ENCODE results near the gene ADAP1. TPM values are rescaled to one million over a fixed set of nuclear protein-coding genes. Genes with fewer than 3 reads are reported as not detected.
"Not testable (repeated sequence)": the region's sequence is repeated elsewhere in the genome, so short reads cannot be mapped to it uniquely, and the experiment has no call there.

The ADAP1 gene
- polyA plus RNA-seq, 1 experiment = 5.1 TPM

- no peak for DNase-seq (ENCODE audit: low read depth)
Measured at GRCh38 chr7:875051-875450, 79.4 kb downstream of the ADAP1 start.

DNA sequence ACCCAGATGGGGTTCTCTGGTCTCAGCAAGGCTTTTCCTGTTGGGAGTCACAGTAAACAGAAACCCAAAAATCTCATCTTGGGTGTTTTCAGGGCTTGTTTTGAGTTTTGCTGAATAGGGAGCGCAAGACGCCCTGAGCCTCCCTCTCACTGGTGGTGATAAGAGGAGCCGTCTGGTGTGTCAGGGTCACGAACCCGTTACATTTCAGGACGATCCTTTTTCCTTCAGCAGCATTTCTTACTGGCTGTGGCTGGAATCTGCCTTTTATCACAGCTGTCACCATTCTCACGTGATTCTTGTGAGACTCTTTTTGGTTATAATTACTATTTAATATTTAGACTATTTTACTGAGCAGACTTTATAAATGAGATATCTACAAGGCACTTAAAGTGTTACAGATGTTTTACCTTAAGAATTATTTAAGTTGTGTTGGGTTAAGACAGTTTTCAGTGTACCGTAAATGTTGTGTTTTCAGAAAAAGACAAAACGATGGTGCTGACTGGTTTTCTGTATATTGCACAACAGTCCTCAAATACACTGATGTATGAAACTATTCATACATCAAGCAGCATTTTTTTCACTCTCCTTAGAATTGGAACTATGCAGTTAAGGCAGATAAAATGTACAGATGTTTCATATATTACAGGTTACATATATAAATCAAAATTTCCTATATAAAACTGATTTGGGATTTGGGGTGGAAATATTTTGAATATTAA lies 80.3 kb downstream of the ADAP1 start:
- H3K36me3 ChIP-seq (ENCODE audit: control insufficient read depth, insufficient read depth, low read length) = peaks cover 10% of the 10 kb centered on the region
- H3K27me3 ChIP-seq (ENCODE audit: control insufficient read depth, insufficient read depth, low read length) = no peaks in the 10 kb centered on the region
- ChIA-PET CTCF (interaction anchor here (0.6 to 5.6 kb wide), 18 partner anchors 10 to 587 kb away, joined by 3 to 80 read pairs (median 6); no protein-coding TSS in a partner anchor), POLR2A (interaction anchor here (0.6 kb wide), 1 partner anchor 260 kb away, joined by 4 read pairs; no protein-coding TSS in a partner anchor)
- TF ChIP-seq, protein P1, sequence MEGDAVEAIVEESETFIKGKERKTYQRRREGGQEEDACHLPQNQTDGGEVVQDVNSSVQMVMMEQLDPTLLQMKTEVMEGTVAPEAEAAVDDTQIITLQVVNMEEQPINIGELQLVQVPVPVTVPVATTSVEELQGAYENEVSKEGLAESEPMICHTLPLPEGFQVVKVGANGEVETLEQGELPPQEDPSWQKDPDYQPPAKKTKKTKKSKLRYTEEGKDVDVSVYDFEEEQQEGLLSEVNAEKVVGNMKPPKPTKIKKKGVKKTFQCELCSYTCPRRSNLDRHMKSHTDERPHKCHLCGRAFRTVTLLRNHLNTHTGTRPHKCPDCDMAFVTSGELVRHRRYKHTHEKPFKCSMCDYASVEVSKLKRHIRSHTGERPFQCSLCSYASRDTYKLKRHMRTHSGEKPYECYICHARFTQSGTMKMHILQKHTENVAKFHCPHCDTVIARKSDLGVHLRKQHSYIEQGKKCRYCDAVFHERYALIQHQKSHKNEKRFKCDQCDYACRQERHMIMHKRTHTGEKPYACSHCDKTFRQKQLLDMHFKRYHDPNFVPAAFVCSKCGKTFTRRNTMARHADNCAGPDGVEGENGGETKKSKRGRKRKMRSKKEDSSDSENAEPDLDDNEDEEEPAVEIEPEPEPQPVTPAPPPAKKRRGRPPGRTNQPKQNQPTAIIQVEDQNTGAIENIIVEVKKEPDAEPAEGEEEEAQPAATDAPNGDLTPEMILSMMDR (IDR thresholded peaks at IDR 0.05; ENCODE audit: insufficient read depth, low read depth, low read length) = no peak
- H3K4me3 ChIP-seq (ENCODE audit: low read depth, low read length) = no peak overlapping the region
- DNase-seq (ENCODE audit: low read depth) = no peak

More at GRCh38 chr7:875051-875450, 79.4 kb downstream of the ADAP1 start:
- TF ChIP-seq, protein P1 (IDR thresholded peaks at IDR 0.05; ENCODE audit: insufficient read depth, low read depth, low read length) = no peak
- H3K36me3 ChIP-seq (ENCODE audit: control insufficient read depth, insufficient read depth, low read length) = peaks cover 8% of the 10 kb centered on the region
- ChIA-PET CTCF (interaction anchor here (1.0 to 1.7 kb wide), 4 partner anchors 11 to 88 kb away, joined by 3 to 14 read pairs (median 3); no protein-coding TSS in a partner anchor), POLR2A (no interaction called here)
- no peak overlapping the region for H3K4me3 ChIP-seq (ENCODE audit: low read depth, low read length)
- H3K27me3 ChIP-seq (ENCODE audit: control insufficient read depth, insufficient read depth, low read length) = no peaks in the 10 kb centered on the region

DNA sequence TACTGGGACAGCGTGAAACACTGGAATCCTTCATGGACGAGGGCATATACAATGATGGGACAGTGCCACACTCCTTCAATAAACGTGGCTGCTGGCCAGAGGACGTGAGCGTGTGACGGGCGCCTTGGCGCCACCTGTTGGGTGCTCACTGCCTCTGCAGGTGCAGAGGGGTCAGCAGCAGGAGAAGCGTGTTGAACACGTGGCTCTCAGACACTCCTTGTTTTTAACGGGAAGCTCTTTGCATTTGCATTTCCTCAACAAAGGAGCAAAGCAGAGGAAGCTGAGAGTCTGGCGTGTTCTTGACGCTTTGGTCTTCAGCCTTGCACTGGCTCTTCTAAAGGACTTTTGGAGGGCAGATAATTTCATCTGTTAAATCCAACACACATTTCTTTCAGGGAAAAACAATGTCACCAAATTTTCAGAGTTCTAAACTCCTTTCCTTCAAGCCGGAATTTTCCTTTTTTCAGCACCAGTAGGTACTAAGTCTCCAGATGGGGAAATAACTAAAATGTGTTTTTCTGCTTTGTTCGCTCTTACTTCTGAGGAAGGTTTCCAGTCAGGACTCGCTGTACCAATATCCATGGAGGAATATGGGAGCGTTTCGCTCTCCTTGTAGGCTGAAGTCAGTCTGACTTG lies 81.0 kb downstream of the ADAP1 start:
- TF ChIP-seq, protein P1 (IDR thresholded peaks at IDR 0.05; ENCODE audit: insufficient read depth, low read depth, low read length) = peak; percentile 98
- POLR2A ChIA-PET = interaction anchor here (0.6 kb wide), 1 partner anchor 260 kb away, joined by 4 read pairs; no protein-coding TSS in a partner anchor
- DNase-seq (ENCODE audit: low read depth) = peak; percentile 30

GRCh38 chr7:872685-873084 lies 81.8 kb downstream of the ADAP1 start:
- H3K27me3 ChIP-seq (ENCODE audit: control insufficient read depth, insufficient read depth, low read length); H3K4me3 ChIP-seq (ENCODE audit: low read depth, low read length); DNase-seq (ENCODE audit: low read depth); POLR2A ChIA-PET: not testable (repeated sequence)
- CTCF ChIA-PET = interaction anchor here (1.0 to 5.6 kb wide), 11 partner anchors 13 to 99 kb away, joined by 3 to 80 read pairs (median 7); no protein-coding TSS in a partner anchor
- peaks cover 10% of the 10 kb centered on the region for H3K36me3 ChIP-seq (ENCODE audit: control insufficient read depth, insufficient read depth, low read length)

More for the DNA sequence above, 81.0 kb downstream of the ADAP1 start:
- Histone ChIP-seq H3K4me3 (ENCODE audit: low read depth, low read length) (no peak overlapping the region), H3K36me3 (ENCODE audit: control insufficient read depth, insufficient read depth, low read length) (peaks cover 10% of the 10 kb centered on the region), H3K27me3 (ENCODE audit: control insufficient read depth, insufficient read depth, low read length) (no peaks in the 10 kb centered on the region)
- CTCF ChIA-PET = interaction anchor here (0.6 to 5.6 kb wide), 17 partner anchors 9 to 586 kb away, joined by 3 to 80 read pairs (median 6); no protein-coding TSS in a partner anchor

- CTCF ChIA-PET = interaction anchor here (1.0 to 5.6 kb wide), 7 partner anchors 12 to 93 kb away, joined by 3 to 80 read pairs (median 8); no protein-coding TSS in a partner anchor
- H3K4me3 ChIP-seq (ENCODE audit: low read depth, low read length) = no peak overlapping the region
- H3K27me3 ChIP-seq (ENCODE audit: control insufficient read depth, insufficient read depth, low read length) = no peaks in the 10 kb centered on the region
- TF ChIP-seq, protein P1 (IDR thresholded peaks at IDR 0.05; ENCODE audit: insufficient read depth, low read depth, low read length) = no peak
- POLR2A ChIA-PET = no interaction called here
- DNase-seq (ENCODE audit: low read depth) = no peak
- H3K36me3 ChIP-seq (ENCODE audit: control insufficient read depth, insufficient read depth, low read length) = peaks cover 12% of the 10 kb centered on the region
Measured at GRCh38 chr7:871900-872537, 82.5 kb downstream of the ADAP1 start.
